Skin epidermis (tissue), 12 donors: ENCODE measurements around the gene CPED1.
A peak's percentile ranks its signal among the peaks of the same experiment; 100 is the strongest.

Experiments used
- H3K27ac ChIP-seq, 21 experiments: fragments of 200-600 bp; sonication (generic) in 11 of 21; one replicate each; pipeline ENCODE4 v1.5.0; 2020; ENCODE audit warnings: mild to moderate bottlenecking in 3 of 21, inconsistent platforms in 2 of 21, moderate library complexity in 2 of 21
- H3K4me3 ChIP-seq, 7 experiments: fragments of 200-600 bp; sonication (generic) in 2 of 7; one replicate each; pipeline ENCODE4 v1.5.0; 2020; ENCODE audit warnings: inconsistent platforms in 2 of 7, mild to moderate bottlenecking in 2 of 7, moderate library complexity in 1 of 7

CPED1 gene

DNA sequence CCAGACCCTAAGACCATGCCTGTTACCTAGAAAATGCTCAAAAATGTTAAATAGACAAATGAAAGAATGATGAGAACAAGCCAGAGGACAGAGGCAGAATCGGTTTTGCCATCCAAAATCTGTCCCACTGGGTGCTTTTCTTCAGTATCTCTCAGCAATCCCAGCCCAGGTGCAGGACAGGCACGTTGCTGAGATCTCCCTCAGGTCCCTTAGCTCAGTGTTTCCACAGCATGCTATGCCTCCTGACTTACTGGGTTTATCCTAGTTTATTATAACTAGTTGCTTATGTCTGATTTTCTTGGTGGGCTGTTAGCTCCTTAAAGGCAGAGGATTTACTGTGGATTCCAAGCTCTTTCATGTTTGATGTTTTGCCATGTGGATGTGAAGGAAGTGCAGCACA, 20.3 kb downstream of the CPED1 start:
- H3K27ac ChIP-seq = no peak overlapping the region

DNA sequence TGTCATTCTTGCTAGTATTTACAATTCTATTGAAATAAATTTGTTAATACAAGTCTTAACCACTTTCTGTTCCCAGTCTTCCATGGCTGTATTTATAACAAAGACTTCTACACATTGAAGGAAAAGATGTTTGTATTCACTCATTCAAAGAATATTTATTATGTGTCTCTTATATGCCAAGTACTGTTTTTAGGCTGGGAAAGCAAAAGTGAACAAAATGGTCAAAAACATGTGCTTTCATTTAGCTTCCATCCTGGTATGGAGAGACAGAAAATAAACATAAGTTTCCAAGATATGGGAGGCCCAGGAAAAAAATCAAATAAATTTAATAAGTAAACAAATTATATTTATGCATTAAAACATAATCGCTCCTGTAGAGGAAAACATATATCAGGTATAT, 22.9 kb downstream of the CPED1 start:
- no peak overlapping the region for H3K4me3 ChIP-seq
- H3K27ac ChIP-seq = no peak overlapping the region

More for the DNA sequence above, 20.3 kb downstream of the CPED1 start:
- H3K4me3 ChIP-seq = no peak overlapping the region

DNA sequence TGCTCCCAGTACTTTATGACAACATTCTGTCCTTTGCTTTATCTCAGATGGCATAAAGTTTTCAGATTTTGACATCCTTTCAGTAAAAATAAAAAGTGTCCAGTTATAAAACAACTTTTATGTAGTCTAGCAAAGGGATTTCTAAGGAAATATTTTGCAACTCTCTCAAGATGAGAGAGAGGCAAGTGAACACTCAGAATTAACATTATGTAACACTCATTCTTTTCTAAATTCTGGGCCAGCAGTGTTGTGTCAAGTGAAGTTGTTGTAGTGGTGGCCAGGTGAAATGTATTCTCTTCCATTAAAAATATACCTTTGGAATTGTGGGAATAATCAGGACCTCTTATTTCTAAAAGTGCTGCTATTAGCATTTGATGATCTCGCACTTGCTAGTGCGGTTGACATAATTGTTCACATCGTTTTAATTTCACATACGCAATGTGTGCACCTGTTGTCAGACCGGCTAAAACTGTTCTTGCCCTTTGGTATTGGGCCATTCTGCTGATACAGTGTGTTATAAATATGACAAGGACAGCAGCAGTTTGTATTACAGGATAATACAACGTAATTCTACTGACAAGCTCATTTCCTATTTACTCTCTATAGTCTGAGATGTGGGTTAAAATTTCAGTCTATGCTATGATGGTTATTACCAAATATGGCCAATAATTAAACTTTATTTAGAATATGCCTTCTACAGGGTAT, 23.8 kb downstream of the CPED1 start:
- Histone ChIP-seq H3K4me3 (no peak overlapping the region), H3K27ac (no peak overlapping the region)

DNA sequence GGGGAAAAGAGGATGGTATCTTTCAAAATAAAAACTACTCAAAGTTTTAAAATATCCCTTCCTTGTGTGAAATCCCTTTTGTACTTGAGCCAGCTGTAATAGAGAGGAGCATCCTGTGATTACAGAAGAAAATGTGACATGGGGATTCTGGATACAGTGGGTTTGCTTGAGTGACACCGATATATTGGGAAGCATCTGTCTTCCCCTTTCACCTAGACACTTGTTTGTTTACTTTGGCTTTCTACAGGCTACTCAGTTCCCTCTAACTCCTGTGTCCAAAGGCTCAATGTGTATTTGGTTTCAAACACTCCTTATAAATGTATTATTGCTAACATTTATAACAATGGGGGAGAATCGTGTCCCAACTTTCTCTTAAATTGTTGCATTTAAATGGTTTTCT, 24.4 kb downstream of the CPED1 start:
- Histone ChIP-seq H3K4me3 (no peak overlapping the region), H3K27ac (no peak overlapping the region)

DNA sequence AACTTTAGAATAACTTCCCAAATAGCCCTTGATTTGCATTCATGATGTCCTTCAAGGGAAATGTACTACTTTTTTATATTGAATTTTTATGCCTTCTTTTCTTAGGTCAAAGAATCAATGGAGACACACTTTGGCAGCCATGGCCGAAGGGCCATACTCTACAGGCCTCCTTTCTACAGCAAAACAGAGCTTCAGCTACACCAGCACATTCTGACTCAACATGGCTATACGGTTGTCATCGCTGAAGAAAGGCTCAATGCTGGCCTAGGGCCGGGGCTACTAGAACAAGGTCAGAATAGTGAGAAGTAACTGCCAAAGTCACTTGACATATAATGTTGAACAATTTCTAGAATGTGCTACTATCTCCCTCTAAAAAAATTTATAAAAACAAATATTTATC, 27.0 kb downstream of the CPED1 start:
- Histone ChIP-seq H3K4me3 (no peak overlapping the region), H3K27ac (no peak overlapping the region)

DNA sequence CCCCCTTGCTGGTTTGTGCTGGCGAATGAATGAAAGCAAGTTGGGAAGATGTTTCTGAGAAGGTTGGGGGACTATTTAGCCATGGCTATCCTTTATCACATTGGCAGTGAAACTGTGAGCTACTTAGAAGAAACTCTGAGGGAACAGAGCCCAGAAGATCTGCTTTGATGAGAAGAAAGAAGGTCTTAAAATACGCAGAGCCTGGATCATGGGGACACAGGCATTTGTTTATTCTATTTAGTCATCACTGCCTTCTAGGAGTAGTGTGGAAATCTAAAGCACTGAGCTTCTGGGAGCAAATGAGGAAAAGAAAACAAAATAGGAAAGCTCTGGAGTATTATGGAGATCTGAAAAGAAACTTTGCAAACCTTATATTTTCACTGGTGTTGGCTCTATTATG, 28.5 kb downstream of the CPED1 start:
- H3K4me3 ChIP-seq = no peak overlapping the region
- H3K27ac ChIP-seq = no peak overlapping the region

DNA sequence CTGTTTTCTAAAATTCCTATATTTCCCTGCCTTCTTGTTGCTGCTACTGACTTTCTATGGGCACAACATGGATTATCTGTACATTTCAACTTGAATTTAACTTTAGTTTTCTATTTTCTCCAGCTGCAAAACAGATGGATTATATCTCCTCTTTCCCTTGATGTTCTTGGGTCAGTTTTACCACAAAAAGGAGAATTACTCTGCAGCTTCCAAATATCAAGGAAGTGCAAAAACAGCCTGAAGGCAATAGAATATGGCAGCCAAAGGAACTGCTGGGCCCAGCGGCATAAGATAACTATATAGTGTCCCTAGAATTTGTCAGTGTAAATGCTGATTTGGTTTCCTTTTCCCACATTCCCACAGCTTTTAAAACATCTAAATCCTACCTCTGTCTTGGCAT, 29.1 kb downstream of the CPED1 start:
- Histone ChIP-seq H3K27ac (no peak overlapping the region), H3K4me3 (no peak overlapping the region)

DNA sequence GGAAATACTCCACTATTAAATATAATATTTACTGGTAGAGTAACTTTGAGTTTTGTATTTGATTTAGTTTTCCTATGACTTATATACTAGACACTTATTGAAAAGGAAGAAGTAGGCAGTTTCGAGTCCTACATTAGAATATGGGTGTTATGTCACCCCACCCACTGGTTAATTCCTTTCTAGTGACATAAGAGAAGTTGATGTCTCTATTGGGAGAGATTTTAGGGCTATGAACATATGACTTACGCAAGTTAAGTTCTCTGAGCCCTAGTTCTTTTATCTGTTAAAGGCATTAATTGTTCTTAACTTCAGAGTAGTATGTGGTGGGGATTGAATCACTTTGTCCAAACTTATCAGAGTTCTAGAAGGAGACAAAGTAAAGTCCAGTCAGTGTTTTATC, 30.5 kb downstream of the CPED1 start:
- peak overlapping the region in 4 of 21 experiments; percentile 23 to 42 (median 29) for H3K27ac ChIP-seq
- H3K4me3 ChIP-seq = no peak overlapping the region

DNA sequence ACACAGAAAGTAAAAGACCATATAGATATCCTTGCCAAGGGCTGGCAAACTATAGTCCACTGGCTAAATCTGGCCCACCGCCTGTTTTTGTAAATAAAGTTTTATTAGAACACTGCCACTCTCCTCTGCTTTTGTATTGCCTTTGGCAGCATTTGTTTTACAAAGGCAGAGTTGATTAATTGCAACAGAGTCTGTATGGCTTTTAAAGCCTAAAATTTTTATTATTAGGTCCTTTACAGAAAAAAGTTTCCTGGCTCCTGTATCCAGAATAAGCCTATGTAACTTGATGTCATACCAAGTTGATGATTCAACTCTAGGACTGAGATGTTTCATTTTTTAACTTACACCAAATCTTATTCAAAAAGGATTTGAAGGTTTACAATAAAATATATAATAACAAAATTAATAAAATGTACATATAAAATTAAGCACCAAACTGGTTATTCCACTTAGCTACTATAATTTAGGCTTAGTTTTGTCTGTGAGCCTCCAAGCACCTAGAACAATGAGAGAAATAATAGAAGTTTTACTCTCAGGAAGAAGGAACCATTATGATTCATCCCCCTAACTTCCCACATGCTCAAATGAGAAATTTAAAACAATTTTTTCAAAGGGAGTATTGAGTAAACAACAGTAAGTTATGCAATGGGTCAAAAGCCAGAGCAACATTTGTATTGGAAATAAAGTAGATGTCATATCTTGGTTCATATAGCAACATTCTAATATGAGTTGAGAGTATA, 31.9 kb downstream of the CPED1 start:
- Histone ChIP-seq H3K27ac (peak overlapping the region in 3 of 21 experiments; percentile 1 to 46 (median 31)), H3K4me3 (no peak overlapping the region)

DNA sequence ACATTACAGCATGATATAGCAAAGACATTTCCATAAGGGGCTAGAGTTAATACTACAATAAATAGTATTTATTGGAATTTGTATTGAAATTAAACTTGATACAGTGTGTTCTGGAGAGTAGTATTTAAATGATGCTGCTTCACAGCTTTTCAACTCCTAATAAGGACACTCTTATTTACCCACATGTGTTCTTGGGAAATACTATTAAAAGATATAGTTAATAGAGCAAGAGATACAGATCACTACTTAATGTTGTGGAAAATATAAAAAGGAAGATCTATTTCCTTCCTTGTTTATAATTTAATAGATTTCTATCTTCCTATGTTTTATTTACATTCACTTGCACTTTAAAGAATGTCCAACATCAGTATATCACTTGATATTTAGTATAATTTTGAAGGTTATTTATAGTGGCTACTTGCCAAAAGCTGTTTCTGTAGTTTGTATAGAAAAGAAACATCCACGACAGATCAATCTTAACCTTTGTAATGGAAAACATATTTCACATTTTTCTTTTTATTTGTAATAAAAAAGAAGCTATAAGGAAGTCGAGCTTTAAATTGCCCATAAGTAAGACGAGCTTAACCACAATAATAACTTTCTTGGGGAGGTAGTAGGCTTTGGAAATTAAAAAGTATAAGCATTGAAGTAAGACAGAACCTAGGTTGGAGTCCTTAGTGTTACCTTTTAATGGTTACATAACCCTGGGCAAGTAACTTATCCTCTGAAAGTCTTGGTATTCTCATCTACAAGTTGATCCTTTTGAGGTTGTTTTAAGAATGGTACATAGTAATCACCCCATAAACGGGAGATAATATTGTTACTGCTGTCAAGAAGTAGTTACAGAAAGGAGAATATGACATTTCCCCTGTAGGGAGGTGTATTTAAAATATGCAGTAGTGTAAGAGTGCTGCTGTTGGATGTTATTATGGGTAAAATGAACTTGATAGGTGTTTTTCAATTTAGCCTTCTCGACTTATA, 32.8 kb downstream of the CPED1 start:
- no peak overlapping the region for H3K4me3 ChIP-seq
- H3K27ac ChIP-seq = peak overlapping the region in 2 of 21 experiments; percentile 6 to 10

DNA sequence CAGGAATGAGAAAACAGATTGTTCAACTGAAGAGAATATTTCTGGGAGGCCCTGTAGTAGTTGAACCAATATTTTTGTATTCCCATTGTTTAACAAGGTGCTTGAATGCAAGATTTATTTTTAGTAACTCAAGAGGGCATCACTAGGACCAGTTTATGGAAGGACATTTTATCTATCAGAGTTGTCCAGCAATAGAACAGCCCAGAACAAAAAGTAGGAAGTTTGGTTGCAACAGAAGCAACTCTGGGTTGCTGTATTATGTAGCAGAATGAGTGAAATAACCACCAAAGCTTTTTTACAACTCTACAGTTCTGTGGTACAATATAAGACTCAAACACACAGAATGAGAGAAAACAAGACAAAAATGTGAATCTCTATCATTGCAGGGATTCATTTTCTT, 34.7 kb downstream of the CPED1 start:
- Histone ChIP-seq H3K27ac (peak overlapping the region in 3 of 21 experiments; percentile 10 to 51 (median 26)), H3K4me3 (no peak overlapping the region)

DNA sequence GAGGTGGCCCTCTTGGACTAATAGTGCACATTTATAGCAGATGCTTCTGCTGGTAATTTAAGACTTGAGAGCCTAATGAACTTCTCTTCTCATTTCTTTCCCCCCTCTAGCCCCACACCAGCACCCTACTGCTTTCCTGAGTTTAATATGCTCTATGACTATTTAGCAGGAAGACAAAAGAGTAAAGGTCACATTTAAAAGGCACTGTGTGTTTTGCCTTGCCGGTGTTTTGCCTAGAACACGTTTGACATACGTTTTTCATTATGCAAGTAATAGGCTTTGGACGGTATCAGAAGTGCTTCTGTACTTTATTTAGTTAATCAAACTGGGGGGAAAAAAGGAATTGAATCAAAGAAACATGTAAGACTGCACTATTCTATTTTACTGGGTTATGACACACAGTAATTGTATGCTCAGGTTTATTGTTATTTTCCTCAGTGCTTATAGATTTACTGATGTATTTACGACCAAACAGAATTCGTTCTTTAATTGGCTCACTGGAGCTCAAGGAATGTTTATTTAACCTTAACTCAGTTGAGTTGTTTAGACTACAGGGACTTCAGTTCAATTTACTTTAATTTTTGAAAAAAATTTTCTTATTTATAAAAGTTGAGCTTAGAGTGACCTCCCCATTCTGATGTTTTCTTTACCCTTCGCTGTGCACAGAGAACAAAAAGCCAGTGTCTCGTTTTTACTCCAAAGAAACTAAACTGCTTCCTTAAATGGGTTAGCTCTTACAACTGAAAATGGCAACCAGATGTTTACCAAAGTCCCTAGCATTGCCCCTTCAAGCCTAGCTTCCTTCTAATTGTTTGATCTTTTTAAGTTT, 35.4 kb downstream of the CPED1 start:
- peak overlapping the region in 4 of 21 experiments; percentile 10 to 61 (median 38) for H3K27ac ChIP-seq
- no peak overlapping the region for H3K4me3 ChIP-seq

DNA sequence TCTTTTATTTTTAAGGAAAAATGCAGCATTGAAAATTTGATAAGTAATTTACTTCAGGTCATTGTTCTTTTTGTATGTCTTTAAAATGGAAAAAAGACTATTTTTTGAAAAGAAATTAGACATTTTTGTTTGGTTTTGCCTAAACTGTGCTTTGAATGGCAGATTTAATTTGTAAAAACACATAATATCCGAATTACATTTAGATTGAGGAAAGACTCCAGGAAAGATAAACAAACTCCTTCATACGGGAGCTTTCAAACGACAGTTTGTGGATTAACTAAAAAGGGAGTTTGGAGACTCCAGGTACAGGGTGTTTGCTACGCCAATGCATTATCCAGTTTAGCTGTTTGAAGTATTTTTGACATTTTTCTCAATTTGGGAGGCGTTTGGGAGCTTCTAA, 36.1 kb downstream of the CPED1 start:
- Histone ChIP-seq H3K4me3 (no peak overlapping the region), H3K27ac (peak overlapping the region in 2 of 21 experiments; percentile 51 to 61)

DNA sequence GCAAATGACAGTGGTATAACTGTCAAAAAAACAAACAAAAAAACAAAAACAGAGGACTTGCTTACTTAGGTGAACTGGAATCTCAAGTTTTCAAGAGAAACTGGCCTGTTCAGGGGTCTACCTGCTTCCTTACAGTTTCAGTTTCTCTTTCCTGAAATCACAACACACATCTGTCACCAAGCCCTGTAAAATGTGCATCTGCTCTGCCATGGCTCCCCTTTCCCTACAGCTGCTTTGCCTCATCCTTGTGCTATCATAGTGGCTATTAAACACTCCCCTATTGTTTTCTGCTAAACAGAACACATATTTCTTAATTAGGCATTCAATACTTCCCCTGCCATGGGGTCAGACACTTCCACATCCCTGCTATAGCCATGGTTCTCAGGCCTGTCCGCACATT, 37.6 kb downstream of the CPED1 start:
- no peak overlapping the region for H3K27ac ChIP-seq
- no peak overlapping the region for H3K4me3 ChIP-seq

DNA sequence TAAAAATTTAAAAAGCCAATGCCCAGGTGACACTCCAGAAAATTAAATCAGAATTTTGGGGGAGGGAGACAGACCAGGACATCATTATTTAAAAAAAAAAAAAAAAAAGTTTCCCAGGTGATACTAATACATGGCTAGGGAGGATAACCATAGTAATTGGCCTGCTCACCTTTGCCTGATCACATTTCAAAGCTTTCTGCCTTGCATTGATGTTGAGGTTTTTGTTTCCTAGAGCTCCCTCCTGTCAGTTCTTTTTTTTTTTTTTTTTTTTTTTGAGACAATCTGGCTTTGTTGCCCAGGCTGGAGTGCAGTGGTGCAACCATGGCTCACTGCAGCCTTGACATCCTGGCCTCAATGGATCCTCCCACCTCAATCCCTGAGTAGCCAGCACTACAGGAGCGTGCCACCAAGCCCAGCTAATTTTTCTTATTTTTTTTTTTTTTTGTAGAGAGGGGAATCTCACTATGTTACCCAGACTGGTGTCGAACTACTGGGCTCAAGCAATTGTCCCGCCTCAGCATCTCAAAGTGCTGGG, 38.1 kb downstream of the CPED1 start:
- H3K27ac ChIP-seq = no peak overlapping the region
- H3K4me3 ChIP-seq = no peak overlapping the region

DNA sequence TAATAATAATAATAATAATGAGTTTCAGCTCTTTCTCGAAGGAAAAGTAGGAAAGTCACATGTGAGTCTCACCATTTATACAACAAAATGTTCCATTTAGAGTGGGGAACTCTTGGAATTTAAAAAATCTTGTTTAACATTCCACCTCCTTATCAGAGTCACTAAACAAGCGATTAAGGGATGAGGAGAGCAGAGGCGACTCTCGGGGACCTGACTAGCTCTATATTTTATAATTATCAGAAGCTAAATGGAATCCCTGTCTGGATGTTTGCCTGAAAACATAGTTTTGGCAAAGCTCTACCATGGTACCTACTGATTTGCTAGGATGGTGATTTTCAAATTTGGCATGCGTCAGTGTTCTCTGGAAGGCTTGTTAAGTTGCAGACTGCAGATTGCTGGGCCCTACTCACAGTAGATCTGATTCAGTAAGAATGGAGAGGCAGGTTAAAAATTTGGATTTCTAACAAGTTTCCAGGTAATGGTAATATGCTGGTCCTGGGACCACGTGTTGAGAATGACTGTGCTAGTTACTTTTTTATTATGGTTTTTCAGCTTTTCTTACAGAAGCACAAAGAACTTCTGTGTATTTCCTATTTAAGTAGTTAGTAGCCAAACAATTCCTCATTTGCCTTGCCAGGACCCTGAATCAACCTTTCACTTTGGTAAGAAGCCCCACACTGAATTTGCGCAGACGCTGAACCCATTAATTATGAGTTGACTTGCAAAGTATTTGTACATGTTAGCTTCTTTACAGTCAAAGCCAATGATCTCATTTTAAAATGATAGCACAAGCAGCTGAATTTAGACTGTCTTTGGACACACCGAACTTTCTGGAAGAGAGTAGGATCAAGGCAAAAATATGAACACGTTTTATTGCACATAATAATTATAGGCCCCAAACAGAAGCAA, 39.5 kb downstream of the CPED1 start:
- H3K27ac ChIP-seq = no peak overlapping the region
- H3K4me3 ChIP-seq = no peak overlapping the region

DNA sequence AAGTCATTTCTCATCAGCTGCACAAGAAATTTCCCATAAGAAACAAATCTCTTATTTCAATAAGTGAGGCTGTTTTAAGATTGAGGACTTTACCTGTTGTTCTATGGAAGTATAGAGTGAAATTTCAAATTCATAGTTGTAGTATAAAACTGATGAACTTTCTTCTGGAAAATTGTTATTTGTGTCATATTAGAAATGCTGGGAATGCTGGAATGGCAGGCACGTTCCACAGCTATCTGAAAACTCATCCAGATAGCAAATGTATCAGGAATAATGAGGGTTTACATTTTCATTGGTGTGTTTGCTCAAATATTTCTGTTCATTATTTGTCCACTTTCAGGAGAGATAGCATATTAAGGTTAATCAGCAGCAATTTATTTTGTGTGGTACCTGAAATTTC, 40.8 kb downstream of the CPED1 start:
- Histone ChIP-seq H3K27ac (no peak overlapping the region), H3K4me3 (no peak overlapping the region)

DNA sequence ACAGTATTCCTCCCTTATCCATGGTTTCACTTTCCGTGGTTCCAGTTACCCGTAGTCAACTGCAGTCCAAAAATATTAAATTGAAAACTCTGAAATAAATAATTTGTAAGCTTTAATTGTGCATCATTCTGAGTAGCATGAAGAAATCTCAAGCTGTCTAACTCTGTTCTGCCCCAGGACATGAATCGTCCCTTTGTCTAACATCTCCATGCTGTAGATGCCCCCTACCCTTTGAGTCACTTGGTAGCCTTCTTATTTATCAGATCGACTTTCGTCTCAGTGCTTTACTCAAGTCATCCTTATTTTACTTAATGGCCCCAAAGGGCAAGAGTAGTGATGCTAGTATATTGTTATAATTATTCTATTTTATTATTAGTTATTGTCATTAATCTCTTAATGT, 41.8 kb downstream of the CPED1 start:
- Histone ChIP-seq H3K27ac (no peak overlapping the region), H3K4me3 (no peak overlapping the region)
